Measurements from ENCODE around the gene TRMT61A. TPM values are rescaled to one million over a fixed set of nuclear protein-coding genes. Genes with fewer than 3 reads are reported as not detected.

Gene TRMT61A
- total RNA-seq, 4 donors from 2014 or later, result 14.9 to 24.4 (median 21.3) TPM

GRCh38 chr14:103536693-103537092 lies 7.7 kb downstream of the TRMT61A start:
- Histone ChIP-seq H3K27ac (no peak overlapping the region), H3K27me3 (no peaks in the 10 kb centered on the region), H3K4me1 (peaks cover 24 to 36% of the 10 kb centered on the region in 2 donors), H3K9me3 (no peaks in the 10 kb centered on the region), H3K4me3 (replicated peaks in 1 of 3) (no peak overlapping the region), H3K36me3 (no peaks in the 10 kb centered on the region)
- 71 to 90% methylated on average over 6 of the region's 9 CpGs for WGBS, 2 donors
- intact Hi-C loops (cut with DNase I), result no loop called here
- DNase-seq, result no peak
- TF ChIP-seq POLR2A (IDR thresholded peaks at IDR 0.05) (no peak), CTCF (IDR thresholded peaks at IDR 0.05) (no peak)

GRCh38 chr14:103537175-103537990 lies 8.4 kb downstream of the TRMT61A start:
- Histone ChIP-seq H3K27me3 (no peaks in the 10 kb centered on the region), H3K27ac (no peak overlapping the region), H3K4me3 (replicated peaks in 1 of 3) (no peak overlapping the region), H3K36me3 (no peaks in the 10 kb centered on the region), H3K9me3 (no peaks in the 10 kb centered on the region), H3K4me1 (peaks cover 31 to 43% of the 10 kb centered on the region in 2 donors)
- 81% methylated on average over 4 to 16 of the region's 18 CpGs for WGBS, 2 donors
- TF ChIP-seq CTCF (IDR thresholded peaks at IDR 0.05), result no peak
- TF ChIP-seq POLR2A (IDR thresholded peaks at IDR 0.05), result no peak
- intact Hi-C loops (cut with DNase I), result no loop called here
- no peak for DNase-seq

GRCh38 chr14:103538291-103539055 lies 9.5 kb downstream of the TRMT61A start:
- intact Hi-C loops (cut with DNase I), result no loop called here
- H3K4me3 ChIP-seq (replicated peaks in 1 of 3), result no peak overlapping the region
- peak; percentile 68 to 71 for DNase-seq
- H3K27ac ChIP-seq, result peak overlapping the region; percentile 12 to 51 (median 36)
- no peaks in the 10 kb centered on the region for H3K9me3 ChIP-seq
- H3K36me3 ChIP-seq, result no peaks in the 10 kb centered on the region
- WGBS, 2 donors, result 32 to 44% methylated on average over 4 to 19 of the region's 30 CpGs
- no peaks in the 10 kb centered on the region for H3K27me3 ChIP-seq
- TF ChIP-seq POLR2A (IDR thresholded peaks at IDR 0.05) (no peak), CTCF (IDR thresholded peaks at IDR 0.05) (no peak)
- H3K4me1 ChIP-seq, result peaks cover 42 to 54% of the 10 kb centered on the region in 2 donors

- H3K4me1 ChIP-seq, result peaks cover 42 to 61% of the 10 kb centered on the region in 2 donors
These were observed 10.2 kb downstream of the TRMT61A start for GRCh38 chr14:103539056-103539825.

More at GRCh38 chr14:103539056-103539825, 10.2 kb downstream of the TRMT61A start:
- TF ChIP-seq CTCF (IDR thresholded peaks at IDR 0.05), result no peak
- TF ChIP-seq POLR2A (IDR thresholded peaks at IDR 0.05), result no peak
- WGBS, 2 donors, result 79 to 83% methylated on average over 17 to 26 of the region's 28 CpGs
- intact Hi-C loops (cut with DNase I), result no loop called here
- H3K36me3 ChIP-seq, result no peaks in the 10 kb centered on the region
- no peaks in the 10 kb centered on the region for H3K9me3 ChIP-seq
- peak overlapping the region in 2 of 3 donors; percentile 36 to 51 for H3K27ac ChIP-seq
- no peaks in the 10 kb centered on the region for H3K27me3 ChIP-seq
- no peak overlapping the region for H3K4me3 ChIP-seq (replicated peaks in 1 of 3)
- no peak for DNase-seq

Measured in thyroid gland (tissue), 4 donors.